Pulmonary artery endothelial cell (primary cell): ENCODE measurements around the gene RASIP1. TPM values are rescaled to one million over a fixed set of nuclear protein-coding genes. Genes with fewer than 3 reads are reported as not detected.
"Not testable (repeated sequence)": the region's sequence is repeated elsewhere in the genome, so short reads cannot be mapped to it uniquely, and the experiment has no call there.

Experiments used
- DNase-seq: peaks from one replicate; pipeline ENCODE4 v3.0.0-alpha.2; 2011; ENCODE audit warnings: low read depth, low spot score
- total RNA-seq: library from RNA; depleted of rRNA; stranded (reverse); fragments of >200 nt; gene quantifications from 2 replicates; pipeline ENCODE4 v1.2.3, GENCODE V29; 2014

RASIP1 gene
- total RNA-seq, 1 donor from 2014 or later: 71.7 TPM

- no peak for DNase-seq
These were observed 31.9 kb downstream of the RASIP1 start for GRCh38 chr19:48708471-48708870.

DNA sequence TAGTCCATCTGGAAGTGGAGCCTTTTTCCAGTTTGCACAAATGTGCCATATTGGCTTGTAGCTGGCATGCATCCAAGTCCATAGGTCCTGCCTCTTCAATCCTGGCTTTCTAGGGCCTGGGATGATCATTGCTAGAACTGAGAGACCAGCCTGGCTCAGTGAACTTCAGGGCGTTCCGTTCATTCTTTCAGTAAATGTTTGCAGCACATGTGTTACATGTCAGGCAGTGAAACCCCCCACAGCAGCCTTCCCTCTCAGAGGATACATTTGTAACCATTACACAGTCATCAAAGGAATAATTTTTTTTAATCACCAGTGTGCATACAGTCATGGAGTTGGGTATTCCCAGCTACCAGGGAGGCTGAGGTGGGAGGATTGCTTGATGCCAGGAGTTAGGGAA, 35.0 kb downstream of the RASIP1 start:
- DNase-seq: no peak

- DNase-seq: no peak
These were observed 37.1 kb downstream of the RASIP1 start for GRCh38 chr19:48703316-48703715.

- DNase-seq: no peak
These were observed 37.7 kb downstream of the RASIP1 start for GRCh38 chr19:48702701-48703100.

- no peak for DNase-seq
These were observed 42.4 kb downstream of the RASIP1 start for GRCh38 chr19:48698046-48698445.

GRCh38 chr19:48696353-48697010, 43.9 kb downstream of the RASIP1 start:
- DNase-seq: no peak

- no peak for DNase-seq
These were observed 44.6 kb downstream of the RASIP1 start, which contains the start of gene FUT2 for GRCh38 chr19:48695743-48696352. Gene FUT2, plus strand, starts transcription at chr19:48695971. Its CDS starts 6,986 bp downstream, at chr19:48702957.

- not testable (repeated sequence) for DNase-seq
These were observed 46.8 kb downstream of the RASIP1 start for GRCh38 chr19:48693629-48694028.

- no peak for DNase-seq
These were observed 51.0 kb downstream of the RASIP1 start for GRCh38 chr19:48689449-48689848.

- DNase-seq: no peak
These were observed 52.6 kb downstream of the RASIP1 start for GRCh38 chr19:48687776-48688175.

GRCh38 chr19:48686637-48687036, 53.8 kb downstream of the RASIP1 start:
- not testable (repeated sequence) for DNase-seq

DNA sequence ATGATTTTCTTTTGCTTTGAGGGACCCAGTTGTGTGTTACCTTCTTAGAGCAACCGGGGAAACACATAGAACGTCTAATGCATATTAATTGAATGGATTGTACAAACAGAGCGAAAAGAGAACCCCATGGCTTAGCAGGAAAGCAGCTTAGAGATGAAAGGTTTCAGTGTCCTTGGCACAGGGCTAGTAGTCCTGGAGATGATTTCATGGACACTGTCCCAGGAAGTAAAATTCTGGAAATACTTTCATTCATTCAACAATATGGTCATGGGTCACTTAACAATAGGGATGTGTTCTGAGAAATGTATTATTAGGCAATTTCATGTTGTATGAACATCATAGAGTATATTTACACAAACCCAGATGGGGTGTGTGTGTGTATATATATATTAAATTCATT, 54.3 kb downstream of the RASIP1 start:
- no peak for DNase-seq

DNA sequence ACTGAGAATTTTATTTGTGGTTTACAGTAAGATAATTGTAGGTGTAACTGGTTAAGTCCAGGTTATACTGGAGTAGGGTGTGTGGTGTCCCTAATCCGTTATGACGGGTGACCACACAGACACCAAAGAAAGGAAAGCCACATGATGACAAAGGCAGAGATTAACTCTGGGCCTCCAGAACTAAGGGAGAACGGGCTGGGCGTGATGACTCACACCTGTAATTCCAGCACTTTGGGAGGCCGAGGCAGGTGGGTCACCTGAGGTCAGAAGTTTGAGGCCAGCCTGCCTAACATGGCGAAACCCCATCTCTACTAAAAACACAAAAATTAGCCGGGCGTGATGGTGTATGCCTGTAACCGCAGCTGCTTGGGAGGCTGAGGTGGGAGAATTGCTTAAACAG, 54.8 kb downstream of the RASIP1 start:
- DNase-seq: no peak

DNA sequence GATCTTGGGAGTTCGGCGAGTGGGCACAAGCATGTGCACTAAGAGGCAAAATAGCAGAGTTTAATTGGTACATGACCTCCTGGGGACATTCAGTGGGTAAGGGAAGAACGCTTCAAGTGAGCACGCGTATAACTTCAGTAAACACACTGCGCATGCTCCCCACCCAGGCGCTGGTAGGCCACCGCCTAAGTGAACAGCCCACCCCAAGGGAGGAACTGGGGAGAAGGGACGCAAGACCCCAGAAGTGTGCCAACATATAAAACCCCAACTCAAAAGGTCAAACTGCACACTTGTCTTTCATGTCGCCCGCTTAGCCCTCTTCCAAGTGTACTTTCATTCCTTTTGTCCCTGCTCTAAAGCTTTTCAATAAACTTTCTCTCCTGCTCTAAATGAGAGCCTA, 57.1 kb downstream of the RASIP1 start:
- DNase-seq: no peak

- DNase-seq: no peak
These were observed 59.3 kb downstream of the RASIP1 start for GRCh38 chr19:48681127-48681470.

DNA sequence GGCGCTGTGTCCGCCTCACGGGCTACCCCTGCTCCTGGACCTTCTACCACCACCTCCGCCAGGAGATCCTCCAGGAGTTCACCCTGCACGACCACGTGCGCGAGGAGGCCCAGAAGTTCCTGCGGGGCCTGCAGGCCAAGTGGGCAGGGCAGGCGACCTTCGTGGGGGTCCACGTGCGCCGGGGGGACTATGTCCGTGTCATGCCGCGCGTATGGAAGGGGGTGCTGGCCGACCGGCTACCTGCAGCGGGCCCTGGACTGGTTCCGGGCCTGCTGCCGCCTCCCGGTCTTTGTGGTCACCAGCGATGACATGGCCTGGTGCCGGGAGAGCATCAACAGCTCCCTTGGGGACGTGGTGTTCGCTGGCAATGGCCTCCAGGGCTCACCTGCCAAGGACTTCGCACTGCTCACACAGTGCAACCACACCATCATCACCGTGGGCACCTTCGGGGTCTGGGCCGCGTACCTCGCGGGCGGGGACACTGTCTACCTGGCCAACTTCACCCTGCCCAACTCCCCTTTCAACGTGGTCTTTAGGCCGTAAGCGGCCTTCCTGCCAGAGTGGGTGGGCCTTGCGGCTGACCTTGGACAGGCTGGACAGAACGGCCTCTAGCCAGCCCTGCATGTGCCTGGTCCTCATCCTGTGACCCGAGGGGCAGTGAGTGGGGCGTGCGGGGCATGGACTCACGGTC, 59.8 kb downstream of the RASIP1 start:
- DNase-seq: no peak

- DNase-seq: not testable (repeated sequence)
These were observed 60.4 kb downstream of the RASIP1 start for GRCh38 chr19:48680006-48680405.

DNA sequence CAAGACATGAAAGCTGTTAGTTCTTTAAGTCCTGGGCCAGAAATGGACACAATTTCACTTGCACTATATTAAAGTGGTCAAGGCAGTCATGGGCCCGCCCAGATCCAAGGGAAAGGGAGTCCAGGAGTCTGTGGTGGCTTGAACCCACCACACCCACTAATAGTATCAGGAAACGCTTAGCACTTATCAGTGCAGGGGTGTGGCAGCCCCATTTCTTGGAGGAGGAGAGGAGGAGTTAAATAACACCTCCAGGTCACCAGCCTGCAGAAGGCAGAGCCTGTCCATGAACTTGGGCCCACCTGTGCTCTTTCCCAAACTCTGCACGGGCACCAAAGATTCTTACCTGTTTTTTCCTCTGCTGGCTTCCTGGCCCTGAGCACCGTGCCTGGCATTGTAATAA, 62.2 kb downstream of the RASIP1 start:
- no peak for DNase-seq

- no peak for DNase-seq
These were observed 63.5 kb downstream of the RASIP1 start for GRCh38 chr19:48676887-48677286.

GRCh38 chr19:48676487-48676886, 63.9 kb downstream of the RASIP1 start:
- no peak for DNase-seq

GRCh38 chr19:48674921-48675824, 65.2 kb downstream of the RASIP1 start:
- DNase-seq: peak; percentile 58
